Measurements from ENCODE around the gene BCL2. TPM values are rescaled to one million over a fixed set of nuclear protein-coding genes. Genes with fewer than 3 reads are reported as not detected.
"Not testable (repeated sequence)": the region's sequence is repeated elsewhere in the genome, so short reads cannot be mapped to it uniquely, and the experiment has no call there.

The BCL2 gene
- total RNA-seq, 1 experiment from 2014 or later = 2.5 TPM

DNA sequence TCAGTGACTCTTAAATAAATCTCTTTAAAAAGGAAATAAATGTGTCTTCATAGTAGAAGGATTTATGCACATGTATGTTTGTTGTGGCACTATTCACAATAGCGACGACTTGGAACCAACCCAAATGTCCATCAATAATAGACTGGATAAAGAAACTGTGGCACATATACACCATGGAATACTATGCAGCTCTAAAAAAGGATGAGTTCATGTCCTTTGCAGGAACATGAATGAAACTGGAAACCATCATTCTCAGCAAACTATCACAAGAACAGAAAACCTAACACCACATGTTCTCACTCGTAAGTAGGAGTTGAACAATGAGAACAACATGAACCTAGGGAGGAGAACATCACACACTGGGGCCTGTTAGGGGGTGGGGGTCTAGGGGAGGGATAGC lies 118.1 kb downstream of the BCL2 start:
- H3K4me1 ChIP-seq (ENCODE audit: control insufficient read depth in 1 of 2, insufficient read depth in 2 of 2, low read length in 2 of 2); H3K4me2 ChIP-seq (ENCODE audit: low read length); ATAC-seq; POLR2A ChIA-PET; CTCF ChIA-PET; DNase-seq (ENCODE audit: low read depth, low spot score); H3K36me3 ChIP-seq (ENCODE audit: control insufficient read depth in 1 of 2, insufficient read depth in 2 of 2, low read length in 2 of 2); BruUV-seq (replicated peaks); H3K9ac ChIP-seq (ENCODE audit: low read length); H3K9me2 ChIP-seq (ENCODE audit: insufficient read depth); H2AFZ ChIP-seq (ENCODE audit: low read depth, low read length, poor library complexity, severe bottlenecking); H3K27ac ChIP-seq (ENCODE audit: low read depth, low read length); H3K9me3 ChIP-seq (ENCODE audit: control insufficient read depth in 1 of 2, insufficient read depth in 1 of 2, low read depth in 1 of 2, low read length in 2 of 2); H3K79me2 ChIP-seq (ENCODE audit: insufficient read depth, low read length); intact Hi-C loops (cut with micrococcal nuclease); H4K20me1 ChIP-seq (ENCODE audit: insufficient read depth); RAD21 ChIA-PET (ENCODE audit: low non-redundant PET in 1 of 2, low total read pairs in 2 of 2, uncharacterized antibody in 2 of 2, unreplicated experiment in 2 of 2); H3K4me3 ChIP-seq (replicated peaks in 1 of 2; ENCODE audit: low read depth in 1 of 2, low read length in 2 of 2): not testable (repeated sequence)
- peaks cover 23% of the 10 kb centered on the region for H3K27me3 ChIP-seq (ENCODE audit: insufficient read depth, low read length)

DNA sequence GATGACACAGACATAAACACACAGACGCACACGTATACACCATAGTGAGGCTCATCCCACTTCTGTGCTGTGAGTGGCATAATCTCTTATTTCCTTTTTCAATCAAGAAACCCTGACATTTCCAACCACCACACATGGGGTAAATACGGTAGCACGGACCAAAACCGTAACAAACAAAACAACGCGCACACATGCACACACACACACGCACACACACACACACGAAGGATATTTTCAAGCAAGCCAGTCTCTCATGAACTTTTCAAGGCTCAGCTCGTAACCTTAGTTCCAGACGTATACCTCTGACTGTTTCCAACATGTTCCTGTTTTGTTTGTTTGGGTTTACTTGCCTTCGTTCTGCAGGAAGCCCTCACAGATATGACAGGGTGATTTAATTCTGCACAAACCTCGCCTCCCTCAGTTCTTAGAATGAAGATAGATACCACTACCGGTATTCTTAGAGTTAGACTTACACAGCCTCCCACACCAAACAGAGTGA lies 119.8 kb downstream of the BCL2 start:
- Histone ChIP-seq H3K4me1 (ENCODE audit: control insufficient read depth in 1 of 2, insufficient read depth in 2 of 2, low read length in 2 of 2) (no peaks in the 10 kb centered on the region), H3K79me2 (ENCODE audit: insufficient read depth, low read length) (no peaks in the 10 kb centered on the region), H3K4me3 (replicated peaks in 1 of 2; ENCODE audit: low read depth in 1 of 2, low read length in 2 of 2) (no peak overlapping the region), H3K9me3 (ENCODE audit: control insufficient read depth in 1 of 2, insufficient read depth in 1 of 2, low read depth in 1 of 2, low read length in 2 of 2) (peaks cover 0 to 6% of the 10 kb centered on the region in 2 experiments; a peak in 1 of 4 replicates), H3K36me3 (ENCODE audit: control insufficient read depth in 1 of 2, insufficient read depth in 2 of 2, low read length in 2 of 2) (no peaks in the 10 kb centered on the region), H3K9ac (ENCODE audit: low read length) (no peak overlapping the region), H4K20me1 (ENCODE audit: insufficient read depth) (no peaks in the 10 kb centered on the region), H2AFZ (ENCODE audit: low read depth, low read length, poor library complexity, severe bottlenecking) (no peak overlapping the region), H3K27ac (ENCODE audit: low read depth, low read length) (no peak overlapping the region), H3K27me3 (ENCODE audit: insufficient read depth, low read length) (peaks cover 16% of the 10 kb centered on the region), H3K4me2 (ENCODE audit: low read length) (no peak overlapping the region), H3K9me2 (ENCODE audit: insufficient read depth) (no peaks in the 10 kb centered on the region)
- BruUV-seq (replicated peaks) = no TSS peak
- intact Hi-C loops (cut with micrococcal nuclease) = no loop called here
- CTCF ChIA-PET = no interaction called here
- ATAC-seq = no peak
- POLR2A ChIA-PET = no interaction called here
- no peak for DNase-seq (ENCODE audit: low read depth, low spot score)
- TF ChIP-seq POLR2A (IDR thresholded peaks at IDR 0.05; ENCODE audit: borderline replicate concordance, extremely low read depth, insufficient read depth, insufficient read length) (no peak), CEBPB (IDR thresholded peaks at IDR 0.05; ENCODE audit: low read depth) (no peak), RAD21 (IDR thresholded peaks at IDR 0.05; ENCODE audit: low read depth) (no peak), SP1 (IDR thresholded peaks at IDR 0.05; ENCODE audit: low read depth) (no peak), TCF7L2 (IDR thresholded peaks at IDR 0.05; ENCODE audit: borderline replicate concordance, extremely low read depth, insufficient read depth, insufficient read length) (no peak), SRF (IDR thresholded peaks at IDR 0.05; ENCODE audit: low read depth) (no peak), YY1 (IDR thresholded peaks at IDR 0.05; ENCODE audit: extremely low read depth, insufficient replicate concordance, low read depth, low read length) (no peak)
- TF ChIP-seq, protein P1, sequence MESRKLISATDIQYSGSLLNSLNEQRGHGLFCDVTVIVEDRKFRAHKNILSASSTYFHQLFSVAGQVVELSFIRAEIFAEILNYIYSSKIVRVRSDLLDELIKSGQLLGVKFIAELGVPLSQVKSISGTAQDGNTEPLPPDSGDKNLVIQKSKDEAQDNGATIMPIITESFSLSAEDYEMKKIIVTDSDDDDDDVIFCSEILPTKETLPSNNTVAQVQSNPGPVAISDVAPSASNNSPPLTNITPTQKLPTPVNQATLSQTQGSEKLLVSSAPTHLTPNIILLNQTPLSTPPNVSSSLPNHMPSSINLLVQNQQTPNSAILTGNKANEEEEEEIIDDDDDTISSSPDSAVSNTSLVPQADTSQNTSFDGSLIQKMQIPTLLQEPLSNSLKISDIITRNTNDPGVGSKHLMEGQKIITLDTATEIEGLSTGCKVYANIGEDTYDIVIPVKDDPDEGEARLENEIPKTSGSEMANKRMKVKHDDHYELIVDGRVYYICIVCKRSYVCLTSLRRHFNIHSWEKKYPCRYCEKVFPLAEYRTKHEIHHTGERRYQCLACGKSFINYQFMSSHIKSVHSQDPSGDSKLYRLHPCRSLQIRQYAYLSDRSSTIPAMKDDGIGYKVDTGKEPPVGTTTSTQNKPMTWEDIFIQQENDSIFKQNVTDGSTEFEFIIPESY (IDR thresholded peaks at IDR 0.05; ENCODE audit: extremely low read depth, insufficient replicate concordance, low read length) = no peak
- TF ChIP-seq, protein P2, sequence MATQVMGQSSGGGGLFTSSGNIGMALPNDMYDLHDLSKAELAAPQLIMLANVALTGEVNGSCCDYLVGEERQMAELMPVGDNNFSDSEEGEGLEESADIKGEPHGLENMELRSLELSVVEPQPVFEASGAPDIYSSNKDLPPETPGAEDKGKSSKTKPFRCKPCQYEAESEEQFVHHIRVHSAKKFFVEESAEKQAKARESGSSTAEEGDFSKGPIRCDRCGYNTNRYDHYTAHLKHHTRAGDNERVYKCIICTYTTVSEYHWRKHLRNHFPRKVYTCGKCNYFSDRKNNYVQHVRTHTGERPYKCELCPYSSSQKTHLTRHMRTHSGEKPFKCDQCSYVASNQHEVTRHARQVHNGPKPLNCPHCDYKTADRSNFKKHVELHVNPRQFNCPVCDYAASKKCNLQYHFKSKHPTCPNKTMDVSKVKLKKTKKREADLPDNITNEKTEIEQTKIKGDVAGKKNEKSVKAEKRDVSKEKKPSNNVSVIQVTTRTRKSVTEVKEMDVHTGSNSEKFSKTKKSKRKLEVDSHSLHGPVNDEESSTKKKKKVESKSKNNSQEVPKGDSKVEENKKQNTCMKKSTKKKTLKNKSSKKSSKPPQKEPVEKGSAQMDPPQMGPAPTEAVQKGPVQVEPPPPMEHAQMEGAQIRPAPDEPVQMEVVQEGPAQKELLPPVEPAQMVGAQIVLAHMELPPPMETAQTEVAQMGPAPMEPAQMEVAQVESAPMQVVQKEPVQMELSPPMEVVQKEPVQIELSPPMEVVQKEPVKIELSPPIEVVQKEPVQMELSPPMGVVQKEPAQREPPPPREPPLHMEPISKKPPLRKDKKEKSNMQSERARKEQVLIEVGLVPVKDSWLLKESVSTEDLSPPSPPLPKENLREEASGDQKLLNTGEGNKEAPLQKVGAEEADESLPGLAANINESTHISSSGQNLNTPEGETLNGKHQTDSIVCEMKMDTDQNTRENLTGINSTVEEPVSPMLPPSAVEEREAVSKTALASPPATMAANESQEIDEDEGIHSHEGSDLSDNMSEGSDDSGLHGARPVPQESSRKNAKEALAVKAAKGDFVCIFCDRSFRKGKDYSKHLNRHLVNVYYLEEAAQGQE (IDR thresholded peaks at IDR 0.05; ENCODE audit: low read depth) = no peak
- TF ChIP-seq, protein P3, sequence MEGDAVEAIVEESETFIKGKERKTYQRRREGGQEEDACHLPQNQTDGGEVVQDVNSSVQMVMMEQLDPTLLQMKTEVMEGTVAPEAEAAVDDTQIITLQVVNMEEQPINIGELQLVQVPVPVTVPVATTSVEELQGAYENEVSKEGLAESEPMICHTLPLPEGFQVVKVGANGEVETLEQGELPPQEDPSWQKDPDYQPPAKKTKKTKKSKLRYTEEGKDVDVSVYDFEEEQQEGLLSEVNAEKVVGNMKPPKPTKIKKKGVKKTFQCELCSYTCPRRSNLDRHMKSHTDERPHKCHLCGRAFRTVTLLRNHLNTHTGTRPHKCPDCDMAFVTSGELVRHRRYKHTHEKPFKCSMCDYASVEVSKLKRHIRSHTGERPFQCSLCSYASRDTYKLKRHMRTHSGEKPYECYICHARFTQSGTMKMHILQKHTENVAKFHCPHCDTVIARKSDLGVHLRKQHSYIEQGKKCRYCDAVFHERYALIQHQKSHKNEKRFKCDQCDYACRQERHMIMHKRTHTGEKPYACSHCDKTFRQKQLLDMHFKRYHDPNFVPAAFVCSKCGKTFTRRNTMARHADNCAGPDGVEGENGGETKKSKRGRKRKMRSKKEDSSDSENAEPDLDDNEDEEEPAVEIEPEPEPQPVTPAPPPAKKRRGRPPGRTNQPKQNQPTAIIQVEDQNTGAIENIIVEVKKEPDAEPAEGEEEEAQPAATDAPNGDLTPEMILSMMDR (IDR thresholded peaks at IDR 0.05 in 2 of 3, conservative IDR thresholded peaks at IDR 0.05 in 1 of 3; ENCODE audit: borderline replicate concordance in 1 of 3, insufficient read depth in 1 of 3, low read depth in 2 of 3, low read length in 2 of 3) = no peak
- RAD21 ChIA-PET (ENCODE audit: low non-redundant PET in 1 of 2, low total read pairs in 2 of 2, uncharacterized antibody in 2 of 2, unreplicated experiment in 2 of 2) = no interaction called here
